Activated CD4-positive, alpha-beta T cell treated with anti-CD3 and anti-CD28 coated beads, Interleukin-2, amount 10 ng/mL, durations not matched to agents 7 days and 5 days (primary cell): Measurements from ENCODE around the gene ACAD9. TPM values are rescaled to one million over a fixed set of nuclear protein-coding genes. Genes with fewer than 3 reads are reported as not detected.

Experiments
- CTCF ChIA-PET: fragments of 350-600 bp; sonication (Branson Sonifier 250); formaldehyde crosslinking; loops from one replicate; lab custom pipeline; 2021; ENCODE audit warnings: antibody characterized with exemption; lab: Charles Lee
- POLR2A ChIA-PET: fragments of 350-600 bp; sonication (Branson Sonifier 250); formaldehyde crosslinking; loops from one replicate; lab custom pipeline; 2021; ENCODE audit warnings: antibody characterized with exemption; lab: Charles Lee
- DNase-seq: peaks from one replicate; pipeline ENCODE4 v3.0.0-alpha.2; 2020
- H3K27ac Mint-ChIP-seq: one replicate; pipeline ENCODE4 v1.8.0; 2021; ENCODE audit warnings: mild to moderate bottlenecking, moderate library complexity, mixed read lengths
- H3K27me3 Mint-ChIP-seq: one replicate; pipeline ENCODE4 v1.8.0; 2021; ENCODE audit warnings: mixed read lengths
- H3K36me3 Mint-ChIP-seq: one replicate; pipeline ENCODE4 v1.8.0; 2021; ENCODE audit warnings: low read depth, mixed read lengths
- H3K4me1 Mint-ChIP-seq: one replicate; pipeline ENCODE4 v1.8.0; 2021; ENCODE audit warnings: mixed read lengths
- H3K4me3 Mint-ChIP-seq: one replicate; pipeline ENCODE4 v1.8.0; 2021; ENCODE audit warnings: mild to moderate bottlenecking, moderate library complexity, mixed read lengths
- H3K9me3 Mint-ChIP-seq: one replicate; pipeline ENCODE4 v1.8.0; 2021; ENCODE audit warnings: mixed read lengths
- total RNA-seq, 2 experiments: library from RNA; stranded (reverse); gene quantifications; one replicate each; pipeline ENCODE4 v1.2.3, GENCODE V29; 2021

The ACAD9 gene
- total RNA-seq, 2 experiments from 2014 or later: 74.7 to 77.4 TPM

- no peak overlapping the region for H3K27ac Mint-ChIP-seq
- DNase-seq: no peak
- H3K36me3 Mint-ChIP-seq: no peaks in the 10 kb centered on the region
- H3K9me3 Mint-ChIP-seq: peaks cover 4% of the 10 kb centered on the region
- POLR2A ChIA-PET: no interaction called here
- peaks cover 11% of the 10 kb centered on the region for H3K27me3 Mint-ChIP-seq
- H3K4me1 Mint-ChIP-seq: no peaks in the 10 kb centered on the region
- no peak overlapping the region for H3K4me3 Mint-ChIP-seq
- CTCF ChIA-PET: interaction anchor here (0.6 to 1.6 kb wide), 3 partner anchors 9 to 252 kb away, joined by 3 to 5 read pairs (median 4); no protein-coding TSS in a partner anchor
These were observed 53.2 kb downstream of the ACAD9 start for GRCh38 chr3:128932516-128933212.

DNA sequence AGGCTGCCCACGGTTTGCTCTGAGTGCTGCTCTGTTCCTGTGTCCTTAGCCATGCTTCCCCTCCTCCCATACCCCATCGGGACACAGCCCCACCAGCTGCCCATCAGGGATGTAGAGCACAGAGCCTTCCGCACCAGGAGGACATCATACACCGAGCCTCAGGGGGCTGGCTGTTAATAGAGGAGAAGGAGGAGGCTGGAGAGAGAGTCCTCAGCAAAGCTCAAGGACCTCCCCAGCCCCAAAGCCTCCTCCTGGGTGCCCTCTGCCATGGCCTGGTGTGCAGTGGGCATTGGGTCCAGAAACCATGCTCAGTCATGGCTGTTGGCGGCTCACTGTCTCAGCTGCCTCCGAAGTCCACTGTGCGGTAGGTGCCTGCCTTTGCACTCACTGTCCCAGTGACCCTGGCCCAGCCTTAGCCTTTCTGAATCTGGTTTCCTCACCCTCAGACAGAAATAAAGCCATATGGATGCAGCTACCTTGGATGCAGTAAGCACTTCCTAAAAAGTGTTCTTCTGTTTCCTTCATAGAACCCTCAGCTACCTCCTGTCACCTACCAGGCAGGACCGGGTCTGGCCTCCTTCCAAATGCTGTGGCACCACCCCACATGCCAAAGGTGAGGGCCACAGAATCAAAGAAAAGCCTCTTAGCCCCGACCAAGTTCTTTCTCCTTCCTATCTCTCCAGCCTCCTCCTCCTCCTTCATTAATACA is 53.9 kb downstream of the ACAD9 start:
- H3K9me3 Mint-ChIP-seq: peaks cover 4% of the 10 kb centered on the region
- peaks cover 8% of the 10 kb centered on the region for H3K27me3 Mint-ChIP-seq
- DNase-seq: no peak
- POLR2A ChIA-PET: no interaction called here
- CTCF ChIA-PET: interaction anchor here (1.0 to 1.6 kb wide), 3 partner anchors 10 to 253 kb away, joined by 3 to 5 read pairs (median 4); no protein-coding TSS in a partner anchor
- no peak overlapping the region for H3K27ac Mint-ChIP-seq
- H3K36me3 Mint-ChIP-seq: no peaks in the 10 kb centered on the region
- H3K4me3 Mint-ChIP-seq: no peak overlapping the region
- no peaks in the 10 kb centered on the region for H3K4me1 Mint-ChIP-seq

DNA sequence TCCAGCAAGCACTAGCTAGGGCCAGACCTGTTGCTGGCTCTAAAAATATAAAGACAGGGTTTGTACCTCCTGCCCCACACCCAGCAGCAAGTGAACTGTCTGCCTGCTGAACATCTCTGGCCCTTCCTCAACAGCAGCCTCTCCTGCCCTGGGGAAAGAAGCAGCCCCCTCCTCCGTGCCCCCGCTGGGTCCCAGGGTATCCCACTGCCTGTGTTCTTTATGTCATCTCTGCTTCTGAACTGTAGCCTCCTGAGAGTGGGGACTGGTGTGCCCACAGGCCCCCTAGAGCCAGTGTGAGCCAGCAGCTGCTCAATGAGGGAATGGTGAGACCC is 54.5 kb downstream of the ACAD9 start:
- no peak for DNase-seq
- H3K36me3 Mint-ChIP-seq: no peaks in the 10 kb centered on the region
- ChIA-PET CTCF (interaction anchor here (1.0 to 1.6 kb wide), 2 partner anchors 10 to 16 kb away, joined by 3 to 5 read pairs; no protein-coding TSS in a partner anchor), POLR2A (no interaction called here)
- H3K27me3 Mint-ChIP-seq: peaks cover 6% of the 10 kb centered on the region
- H3K9me3 Mint-ChIP-seq: peaks cover 4% of the 10 kb centered on the region
- no peak overlapping the region for H3K27ac Mint-ChIP-seq
- H3K4me3 Mint-ChIP-seq: no peak overlapping the region
- no peaks in the 10 kb centered on the region for H3K4me1 Mint-ChIP-seq

GRCh38 chr3:128935922-128936321 is 56.5 kb downstream of the ACAD9 start:
- ChIA-PET CTCF (no interaction called here), POLR2A (no interaction called here)

GRCh38 chr3:128936341-128936740 is 56.9 kb downstream of the ACAD9 start:
- ChIA-PET CTCF (no interaction called here), POLR2A (no interaction called here)
- no peaks in the 10 kb centered on the region for H3K4me1 Mint-ChIP-seq
- H3K27ac Mint-ChIP-seq: no peak overlapping the region
- no peak for DNase-seq
- H3K36me3 Mint-ChIP-seq: no peaks in the 10 kb centered on the region
- H3K27me3 Mint-ChIP-seq: peaks cover 12% of the 10 kb centered on the region
- no peaks in the 10 kb centered on the region for H3K9me3 Mint-ChIP-seq
- H3K4me3 Mint-ChIP-seq: no peak overlapping the region

More at GRCh38 chr3:128935922-128936321, 56.5 kb downstream of the ACAD9 start:
- no peaks in the 10 kb centered on the region for H3K4me1 Mint-ChIP-seq
- H3K36me3 Mint-ChIP-seq: no peaks in the 10 kb centered on the region
- no peak overlapping the region for H3K4me3 Mint-ChIP-seq
- no peak overlapping the region for H3K27ac Mint-ChIP-seq
- DNase-seq: no peak
- H3K27me3 Mint-ChIP-seq: peaks cover 12% of the 10 kb centered on the region
- H3K9me3 Mint-ChIP-seq: no peaks in the 10 kb centered on the region

DNA sequence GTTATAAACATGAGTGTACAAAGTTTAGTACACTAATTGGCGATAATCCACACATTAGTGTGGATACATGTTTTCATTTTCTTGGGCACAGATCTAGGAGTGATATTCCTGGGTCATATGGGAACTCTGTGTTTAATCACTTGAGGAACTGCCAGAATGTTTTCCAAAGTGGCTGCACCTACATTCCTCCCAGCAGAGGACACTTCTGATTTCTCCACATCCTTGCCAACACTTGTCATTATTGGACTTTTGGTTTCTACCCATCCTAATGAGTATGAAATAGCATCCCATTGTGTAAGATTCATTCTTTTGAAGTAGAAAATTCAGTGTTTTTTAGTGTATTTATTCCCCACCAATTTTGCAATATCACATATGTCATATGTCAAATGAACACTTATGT is 60.8 kb downstream of the ACAD9 start:
- Mint-ChIP-seq H3K36me3 (no peaks in the 10 kb centered on the region), H3K27me3 (peaks cover 10% of the 10 kb centered on the region), H3K27ac (no peak overlapping the region), H3K4me3 (no peak overlapping the region), H3K4me1 (no peaks in the 10 kb centered on the region), H3K9me3 (no peaks in the 10 kb centered on the region)
- DNase-seq: no peak
- POLR2A ChIA-PET: no interaction called here
- CTCF ChIA-PET: no interaction called here

GRCh38 chr3:128942161-128942952 is 62.9 kb downstream of the ACAD9 start:
- H3K27ac Mint-ChIP-seq: no peak overlapping the region
- ChIA-PET POLR2A (no interaction called here), CTCF (no interaction called here)
- no peaks in the 10 kb centered on the region for H3K9me3 Mint-ChIP-seq
- no peaks in the 10 kb centered on the region for H3K4me1 Mint-ChIP-seq
- peaks cover 10% of the 10 kb centered on the region for H3K27me3 Mint-ChIP-seq
- no peaks in the 10 kb centered on the region for H3K36me3 Mint-ChIP-seq
- DNase-seq: no peak
- H3K4me3 Mint-ChIP-seq: no peak overlapping the region

DNA sequence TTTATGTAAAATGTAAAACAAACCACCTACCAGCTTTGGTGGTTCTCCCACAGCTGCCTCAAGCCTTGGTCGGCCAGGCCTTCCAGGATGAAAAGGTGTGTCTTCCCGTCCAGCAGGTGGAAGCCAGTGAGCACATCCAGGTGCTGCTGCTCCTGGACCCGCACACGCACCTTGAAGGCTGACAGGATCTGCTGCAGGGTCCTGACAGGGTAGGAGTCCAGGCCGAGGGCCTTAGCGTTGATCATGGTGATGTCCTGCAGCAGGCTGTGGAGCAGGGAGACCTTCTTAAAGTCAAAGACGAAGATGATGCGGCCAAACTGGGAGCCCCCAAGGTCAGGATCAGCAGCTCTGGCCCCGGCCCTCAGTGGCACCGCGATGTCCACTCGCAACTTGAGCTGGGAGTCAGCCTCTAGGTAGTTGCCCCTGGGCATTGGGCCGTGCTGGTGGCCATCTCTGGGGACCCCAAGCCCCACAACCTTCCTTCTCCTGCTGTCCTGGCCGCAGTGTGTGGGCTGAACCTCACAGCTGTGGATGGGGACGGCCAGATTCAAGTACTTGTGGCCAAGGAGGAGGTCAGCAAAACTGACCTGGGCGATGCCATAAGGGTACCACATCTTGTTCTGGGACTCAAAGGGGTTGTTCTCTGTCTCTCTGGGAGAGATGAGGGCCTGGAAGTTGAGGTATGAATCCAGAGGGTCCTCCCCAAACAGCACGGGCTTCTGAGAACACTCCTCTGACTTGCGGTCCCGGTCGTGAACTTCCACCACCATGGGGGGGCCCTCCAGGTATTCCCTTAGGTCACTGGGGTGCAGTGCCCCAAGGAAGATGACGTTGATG is 65.8 kb downstream of the ACAD9 start:
- no peak for DNase-seq

DNA sequence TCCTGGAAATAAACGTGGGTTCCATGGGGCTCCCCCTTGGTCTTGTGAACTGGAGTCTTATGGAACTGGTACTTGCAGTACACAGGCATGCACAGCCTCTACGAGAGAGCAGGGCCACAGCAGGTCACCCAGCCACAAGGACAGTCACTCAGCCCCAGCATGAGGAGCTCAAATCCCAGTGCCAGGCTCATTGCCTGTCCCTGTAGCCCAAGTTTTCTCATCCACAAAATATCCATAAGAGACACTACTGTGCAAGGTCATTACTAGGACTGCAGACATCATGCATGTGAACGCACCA is 66.4 kb downstream of the ACAD9 start:
- DNase-seq: no peak
- H3K36me3 Mint-ChIP-seq: no peaks in the 10 kb centered on the region
- no peaks in the 10 kb centered on the region for H3K9me3 Mint-ChIP-seq
- H3K27ac Mint-ChIP-seq: no peak overlapping the region
- CTCF ChIA-PET: no interaction called here
- peaks cover 5% of the 10 kb centered on the region for H3K27me3 Mint-ChIP-seq
- no peak overlapping the region for H3K4me3 Mint-ChIP-seq
- POLR2A ChIA-PET: interaction anchor here (0.6 kb wide), 1 partner anchor 41 kb away, joined by 3 read pairs; no protein-coding TSS in a partner anchor
- no peaks in the 10 kb centered on the region for H3K4me1 Mint-ChIP-seq

More for the DNA sequence above, 65.8 kb downstream of the ACAD9 start:
- Mint-ChIP-seq H3K4me1 (no peaks in the 10 kb centered on the region), H3K27me3 (peaks cover 7% of the 10 kb centered on the region), H3K4me3 (no peak overlapping the region), H3K9me3 (no peaks in the 10 kb centered on the region), H3K36me3 (no peaks in the 10 kb centered on the region), H3K27ac (no peak overlapping the region)
- ChIA-PET POLR2A (interaction anchor here (0.6 kb wide), 1 partner anchor 41 kb away, joined by 3 read pairs; no protein-coding TSS in a partner anchor), CTCF (no interaction called here)

DNA sequence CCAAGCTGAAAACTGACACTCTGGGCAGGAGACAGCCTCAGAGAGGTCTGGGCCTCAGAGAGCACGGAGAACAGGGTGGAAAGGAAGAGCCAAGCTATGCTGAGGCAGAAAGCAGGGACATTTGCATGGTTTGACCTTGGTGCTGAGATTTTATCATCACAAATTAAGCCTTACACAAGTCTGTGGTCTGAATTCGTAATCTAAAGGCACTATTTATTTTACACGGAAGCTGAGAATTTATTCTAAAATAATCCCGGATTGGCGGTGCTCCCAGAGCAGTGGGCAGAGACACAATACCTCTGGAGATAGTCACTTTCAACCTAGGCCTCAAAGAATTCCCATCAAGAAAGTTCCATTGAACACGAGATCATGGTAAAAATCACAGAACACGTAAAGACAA is 67.0 kb downstream of the ACAD9 start:
- H3K4me3 Mint-ChIP-seq: no peak overlapping the region
- H3K36me3 Mint-ChIP-seq: no peaks in the 10 kb centered on the region
- H3K27me3 Mint-ChIP-seq: peaks cover 6% of the 10 kb centered on the region
- H3K9me3 Mint-ChIP-seq: no peaks in the 10 kb centered on the region
- no peaks in the 10 kb centered on the region for H3K4me1 Mint-ChIP-seq
- H3K27ac Mint-ChIP-seq: no peak overlapping the region
- CTCF ChIA-PET: no interaction called here
- no peak for DNase-seq
- POLR2A ChIA-PET: no interaction called here

DNA sequence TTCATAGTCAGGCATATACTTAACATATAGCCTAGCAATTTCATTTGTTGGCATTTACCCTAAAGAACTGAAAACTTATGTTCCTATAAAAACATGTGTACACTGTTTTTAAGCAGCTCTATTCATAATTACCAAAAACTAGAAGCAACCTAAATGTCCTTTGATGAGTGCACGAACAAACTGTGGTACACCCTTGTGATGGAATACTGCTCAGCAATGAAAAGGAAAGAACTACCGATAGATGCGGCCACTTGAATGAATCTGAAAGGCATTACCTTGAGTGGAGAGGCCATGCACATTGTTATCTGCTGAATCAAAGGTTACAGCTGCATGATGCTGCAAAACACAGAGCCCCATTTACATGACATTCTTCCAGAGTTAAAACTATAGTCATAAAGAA is 69.7 kb downstream of the ACAD9 start:
- DNase-seq: no peak
- H3K4me1 Mint-ChIP-seq: no peaks in the 10 kb centered on the region
- no peak overlapping the region for H3K4me3 Mint-ChIP-seq
- ChIA-PET CTCF (no interaction called here), POLR2A (no interaction called here)
- H3K27me3 Mint-ChIP-seq: peaks cover 8% of the 10 kb centered on the region
- H3K27ac Mint-ChIP-seq: no peak overlapping the region
- no peaks in the 10 kb centered on the region for H3K9me3 Mint-ChIP-seq
- H3K36me3 Mint-ChIP-seq: no peaks in the 10 kb centered on the region

DNA sequence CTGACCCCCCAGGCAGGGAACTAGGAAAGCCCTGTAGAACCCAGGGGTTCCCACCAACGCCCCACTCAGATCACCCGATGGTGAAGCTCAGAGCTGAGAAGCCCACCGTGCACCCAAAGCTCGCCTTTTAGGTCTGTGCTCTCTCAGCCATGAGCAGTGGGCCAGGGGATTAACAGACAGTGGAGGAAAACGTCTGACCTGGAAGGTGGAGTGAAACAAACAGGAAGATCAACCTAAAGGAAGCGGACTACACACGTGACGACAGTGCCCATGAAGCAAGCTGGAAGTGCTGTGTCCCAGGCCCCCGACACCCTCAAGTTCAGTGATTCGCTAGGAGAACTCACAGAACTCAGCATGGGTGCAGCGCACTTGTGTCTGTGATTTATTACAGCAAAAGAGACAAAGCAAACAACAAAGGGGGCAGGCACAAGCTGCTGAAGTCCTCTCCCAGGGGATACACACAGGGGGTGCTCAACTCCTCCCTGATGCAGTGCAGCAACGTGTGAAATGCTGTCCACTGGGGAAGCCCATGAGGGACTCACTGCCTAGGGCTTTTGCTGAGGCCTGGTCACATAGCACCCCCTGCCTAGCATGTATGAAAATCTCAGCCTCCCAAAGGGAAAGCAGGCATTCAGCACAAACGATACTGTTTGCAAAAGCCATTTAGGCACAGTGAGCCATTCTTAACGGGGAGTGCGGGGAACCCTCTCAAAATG is 71.0 kb downstream of the ACAD9 start:
- Mint-ChIP-seq H3K27me3 (peaks cover 8% of the 10 kb centered on the region), H3K27ac (no peak overlapping the region), H3K4me3 (no peak overlapping the region), H3K36me3 (no peaks in the 10 kb centered on the region), H3K4me1 (no peaks in the 10 kb centered on the region), H3K9me3 (no peaks in the 10 kb centered on the region)
- DNase-seq: peak; percentile 40
- POLR2A ChIA-PET: no interaction called here
- CTCF ChIA-PET: interaction anchor here (0.5 to 1.4 kb wide), 4 partner anchors 19 to 378 kb away, joined by 3 to 4 read pairs (median 3); no protein-coding TSS in a partner anchor
